Measurements from ENCODE around the gene DAB2.

Gene DAB2

DNA sequence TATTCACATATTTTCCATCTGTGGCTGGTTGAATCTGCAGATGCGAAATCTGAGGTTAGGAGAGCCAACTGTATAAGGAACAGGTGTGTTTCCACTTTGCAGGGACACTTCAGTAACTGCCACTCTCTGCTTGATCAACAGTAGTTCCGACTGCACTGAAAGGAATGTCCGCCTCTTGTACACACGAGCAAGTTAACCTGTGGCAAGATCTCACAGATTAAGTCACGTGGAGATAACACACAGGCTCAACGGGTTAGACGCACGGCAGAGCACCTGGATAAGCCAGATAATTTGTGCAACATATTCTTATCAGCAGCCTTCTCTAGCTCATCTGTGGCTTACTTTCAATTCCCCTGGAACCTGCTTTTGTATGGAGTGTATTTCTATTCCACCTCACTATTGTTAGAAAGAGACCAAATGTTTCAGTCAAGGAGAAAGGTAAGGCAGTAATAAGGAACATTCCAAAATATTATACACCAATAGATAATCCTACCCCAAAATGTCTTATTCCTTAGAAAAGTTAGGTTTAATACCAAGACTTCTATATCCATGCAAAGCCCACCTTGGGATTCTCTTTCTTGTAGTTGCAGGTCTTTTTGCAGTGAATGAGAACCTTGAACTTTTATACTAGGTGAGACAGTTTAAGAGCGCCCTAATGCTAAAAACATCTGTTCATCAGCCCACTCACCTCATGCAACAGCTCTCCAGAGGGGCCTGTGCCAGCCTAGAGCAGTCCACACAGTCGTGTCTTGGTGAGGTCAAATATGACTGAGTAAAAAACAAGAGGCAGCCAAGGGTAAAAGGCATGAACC is 54.0 kb downstream of the DAB2 start:
- H3K4me1 Mint-ChIP-seq = no peaks in the 10 kb centered on the region
- H3K4me3 Mint-ChIP-seq = no peak overlapping the region
- DNase-seq (ENCODE audit: low spot score in 2 of 2) = no peak
- no peak overlapping the region for H3K27ac Mint-ChIP-seq
- no peaks in the 10 kb centered on the region for H3K36me3 Mint-ChIP-seq
- peaks cover 1% of the 10 kb centered on the region for H3K27me3 Mint-ChIP-seq
- no peaks in the 10 kb centered on the region for H3K9me3 Mint-ChIP-seq
- ATAC-seq (ENCODE audit: low read depth) = no peak

DNA sequence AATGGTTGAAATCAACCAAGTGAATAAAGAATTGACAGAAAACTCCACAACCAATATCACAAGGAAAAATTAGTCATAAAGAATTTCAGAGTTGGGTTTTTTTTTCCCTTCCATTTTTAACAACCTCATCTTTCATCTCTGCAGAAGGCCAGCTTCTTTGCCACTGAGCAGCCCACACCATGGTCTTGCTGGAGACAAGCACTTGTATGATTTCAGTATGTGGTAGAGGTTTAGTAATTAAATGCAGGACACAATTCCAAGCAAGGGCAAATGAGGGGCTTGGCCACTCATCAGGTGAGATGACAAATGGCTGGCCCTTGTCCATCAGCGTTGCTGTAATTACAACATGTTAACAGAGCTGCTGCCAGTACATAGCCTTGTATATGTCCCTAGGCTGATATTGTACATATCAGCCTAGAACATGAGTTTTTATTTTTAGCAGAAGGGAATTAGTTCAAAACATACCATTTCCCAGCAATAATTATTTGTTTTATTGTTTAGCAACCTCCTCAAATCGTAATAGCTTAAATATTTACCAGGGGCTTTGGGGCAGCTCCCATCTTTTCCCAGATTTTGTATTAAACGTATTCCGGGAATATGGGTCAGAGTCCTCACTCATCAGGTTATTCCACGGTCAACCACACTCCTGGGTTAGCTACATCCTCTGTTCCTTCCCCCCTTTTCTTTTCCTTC is 55.5 kb downstream of the DAB2 start:
- H3K27me3 Mint-ChIP-seq = peaks cover 1% of the 10 kb centered on the region
- no peak overlapping the region for H3K27ac Mint-ChIP-seq
- ATAC-seq (ENCODE audit: low read depth) = no peak

DNA sequence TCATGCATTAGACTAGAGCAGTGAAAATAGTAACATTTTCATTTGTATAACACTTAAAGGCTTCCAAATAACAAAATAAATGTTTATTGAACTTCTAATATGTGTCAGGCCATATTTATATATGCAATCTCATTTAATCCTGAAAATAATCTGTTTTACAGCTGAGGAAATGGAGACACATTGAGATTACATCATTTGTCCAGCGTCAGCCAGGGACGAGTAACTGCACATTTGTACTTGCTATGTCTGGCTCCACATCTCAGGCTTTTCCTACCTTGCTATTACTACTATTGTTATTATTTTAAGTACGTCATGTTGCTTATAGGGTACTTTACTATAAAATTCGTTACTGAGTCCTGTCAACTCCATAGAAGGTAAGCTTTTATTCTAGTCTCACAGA is 56.7 kb downstream of the DAB2 start:
- H3K4me1 Mint-ChIP-seq = no peaks in the 10 kb centered on the region
- no peak overlapping the region for H3K4me3 Mint-ChIP-seq
- ATAC-seq (ENCODE audit: low read depth) = no peak
- no peak for DNase-seq (ENCODE audit: low spot score in 2 of 2)
- H3K27ac Mint-ChIP-seq = no peak overlapping the region
- H3K36me3 Mint-ChIP-seq = no peaks in the 10 kb centered on the region
- H3K27me3 Mint-ChIP-seq = peaks cover 1% of the 10 kb centered on the region
- H3K9me3 Mint-ChIP-seq = no peaks in the 10 kb centered on the region

More for the DNA sequence above, 55.5 kb downstream of the DAB2 start:
- H3K9me3 Mint-ChIP-seq = no peaks in the 10 kb centered on the region
- no peaks in the 10 kb centered on the region for H3K36me3 Mint-ChIP-seq
- H3K4me3 Mint-ChIP-seq = no peak overlapping the region
- DNase-seq (ENCODE audit: low spot score in 2 of 2) = no peak
- no peaks in the 10 kb centered on the region for H3K4me1 Mint-ChIP-seq

DNA sequence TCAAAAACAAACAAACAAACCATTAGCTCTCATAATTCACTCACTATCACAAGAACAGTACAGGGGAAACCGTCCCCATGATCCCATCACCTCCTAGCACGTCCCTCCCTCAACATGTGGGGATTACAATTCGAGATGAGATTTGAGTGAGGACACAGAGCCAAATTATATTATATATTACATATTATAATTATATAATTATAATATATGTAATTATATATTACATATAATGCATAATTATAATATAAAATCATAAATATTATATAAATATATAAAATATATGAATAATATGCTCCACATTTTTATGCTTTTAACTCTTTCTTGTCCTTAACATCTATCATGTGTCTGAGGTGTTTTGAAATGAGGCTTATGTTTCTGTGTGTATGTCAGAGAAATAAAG is 57.1 kb downstream of the DAB2 start:
- no peak for ATAC-seq (ENCODE audit: low read depth)
- H3K9me3 Mint-ChIP-seq = no peaks in the 10 kb centered on the region
- H3K4me1 Mint-ChIP-seq = no peaks in the 10 kb centered on the region
- H3K4me3 Mint-ChIP-seq = no peak overlapping the region
- peaks cover 1% of the 10 kb centered on the region for H3K27me3 Mint-ChIP-seq
- no peak for DNase-seq (ENCODE audit: low spot score in 2 of 2)
- no peak overlapping the region for H3K27ac Mint-ChIP-seq
- no peaks in the 10 kb centered on the region for H3K36me3 Mint-ChIP-seq

DNA sequence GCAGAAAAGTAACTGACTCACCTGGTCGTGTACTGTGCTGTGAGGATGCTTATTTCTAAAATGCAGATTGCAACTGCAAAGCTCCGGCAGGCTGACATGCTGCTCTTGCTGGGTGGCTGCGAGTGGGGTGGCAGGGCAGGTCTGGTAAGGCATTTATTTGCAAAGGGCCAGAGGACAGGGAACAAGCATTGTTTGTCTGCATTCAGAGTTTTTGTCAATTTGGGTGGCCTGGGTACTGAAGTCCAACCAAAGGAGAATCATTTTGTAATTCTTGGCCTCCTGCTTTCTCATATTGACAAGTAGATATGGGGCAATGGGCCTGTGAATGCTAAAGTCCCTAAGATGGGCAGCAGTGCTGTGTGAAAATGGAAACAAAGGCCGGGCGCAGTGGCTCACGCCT is 60.4 kb downstream of the DAB2 start, which contains the start of gene C9:
Gene C9, minus strand, starts transcription at position 129 of the 400 bp plus-strand sequence. Its CDS starts 31 bp downstream, at position 98.
- Mint-ChIP-seq H3K4me3 (no peak within 1 kb of the TSS), H3K27ac (no peak within 1 kb of the TSS), H3K27me3 (peaks cover 1% of the 10 kb centered on the region), H3K36me3 (no peaks in the 10 kb centered on the region), H3K9me3 (no peaks in the 10 kb centered on the region), H3K4me1 (peaks cover 3% of the 10 kb centered on the region)
- DNase-seq (ENCODE audit: low spot score in 2 of 2) (no peak), ATAC-seq (ENCODE audit: low read depth) (no peak)

DNA sequence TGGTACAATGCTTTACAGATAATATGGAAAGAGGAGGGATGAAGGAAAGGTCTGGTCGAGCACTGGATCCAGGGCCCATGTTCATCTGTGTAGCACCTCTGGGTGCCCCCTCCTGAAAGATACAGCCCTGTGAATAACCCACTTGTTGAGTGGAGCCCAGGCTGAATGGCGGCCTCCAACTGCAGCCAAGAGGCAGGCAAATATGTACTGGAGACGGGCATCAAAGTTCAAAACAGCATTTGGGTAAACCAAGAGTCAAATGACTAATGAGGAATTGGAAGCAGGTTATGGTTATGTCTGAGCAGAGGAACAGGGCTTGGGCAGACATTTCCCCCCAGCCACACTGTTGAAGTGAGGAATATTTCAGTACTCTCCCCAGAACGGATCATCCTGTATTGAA is 61.6 kb downstream of the DAB2 start:
- Mint-ChIP-seq H3K9me3 (no peaks in the 10 kb centered on the region), H3K4me3 (no peak overlapping the region), H3K4me1 (peaks cover 3% of the 10 kb centered on the region), H3K36me3 (no peaks in the 10 kb centered on the region), H3K27ac (no peak overlapping the region), H3K27me3 (peaks cover 1% of the 10 kb centered on the region)
- no peak for ATAC-seq (ENCODE audit: low read depth)
- no peak for DNase-seq (ENCODE audit: low spot score in 2 of 2)

DNA sequence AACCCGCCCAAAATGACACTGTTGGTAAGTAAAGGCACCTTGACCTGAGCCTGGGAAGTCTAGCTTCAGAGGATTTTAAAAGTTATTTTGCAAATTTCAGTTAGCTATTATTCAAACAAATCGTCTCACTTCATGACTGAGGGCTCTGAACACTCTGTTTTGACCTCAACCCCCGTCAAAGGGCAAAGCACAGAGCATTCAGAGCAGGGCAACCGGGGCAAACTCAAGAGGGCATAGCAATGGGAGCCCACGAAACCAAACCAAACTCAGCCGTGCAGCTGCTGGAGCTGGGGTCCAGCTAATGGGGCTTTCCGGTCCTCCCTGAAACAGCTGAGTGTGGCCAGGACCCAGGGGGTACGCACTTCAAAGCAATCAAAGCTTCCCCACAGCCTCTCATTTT is 62.1 kb downstream of the DAB2 start:
- Mint-ChIP-seq H3K36me3 (no peaks in the 10 kb centered on the region), H3K27ac (no peak overlapping the region), H3K27me3 (peaks cover 1% of the 10 kb centered on the region), H3K4me1 (peaks cover 3% of the 10 kb centered on the region), H3K4me3 (no peak overlapping the region), H3K9me3 (no peaks in the 10 kb centered on the region)
- DNase-seq (ENCODE audit: low spot score in 2 of 2) = no peak
- ATAC-seq (ENCODE audit: low read depth) = no peak

DNA sequence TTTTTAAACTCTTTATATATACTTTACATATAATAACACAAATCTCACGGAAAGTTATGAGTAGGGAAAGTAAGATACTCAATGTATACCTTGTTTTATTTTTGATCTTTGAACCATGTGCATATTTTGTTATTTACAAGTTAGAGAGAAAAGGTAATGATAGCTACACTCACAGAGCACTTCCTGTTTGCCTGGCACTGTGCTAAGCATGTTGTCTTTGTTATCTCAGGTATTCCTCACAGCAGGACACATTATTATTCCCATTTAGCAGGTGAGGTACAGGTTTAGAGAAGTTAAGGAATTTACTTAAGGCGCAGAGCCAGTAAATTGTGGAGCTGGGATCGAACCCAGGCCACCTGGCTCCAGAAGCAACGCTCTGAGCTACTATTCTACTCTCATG is 63.5 kb downstream of the DAB2 start:
- ATAC-seq (ENCODE audit: low read depth) = no peak
- Mint-ChIP-seq H3K27me3 (no peaks in the 10 kb centered on the region), H3K4me3 (no peak overlapping the region), H3K27ac (no peak overlapping the region), H3K36me3 (no peaks in the 10 kb centered on the region), H3K9me3 (no peaks in the 10 kb centered on the region), H3K4me1 (peaks cover 3% of the 10 kb centered on the region)
- no peak for DNase-seq (ENCODE audit: low spot score in 2 of 2)

DNA sequence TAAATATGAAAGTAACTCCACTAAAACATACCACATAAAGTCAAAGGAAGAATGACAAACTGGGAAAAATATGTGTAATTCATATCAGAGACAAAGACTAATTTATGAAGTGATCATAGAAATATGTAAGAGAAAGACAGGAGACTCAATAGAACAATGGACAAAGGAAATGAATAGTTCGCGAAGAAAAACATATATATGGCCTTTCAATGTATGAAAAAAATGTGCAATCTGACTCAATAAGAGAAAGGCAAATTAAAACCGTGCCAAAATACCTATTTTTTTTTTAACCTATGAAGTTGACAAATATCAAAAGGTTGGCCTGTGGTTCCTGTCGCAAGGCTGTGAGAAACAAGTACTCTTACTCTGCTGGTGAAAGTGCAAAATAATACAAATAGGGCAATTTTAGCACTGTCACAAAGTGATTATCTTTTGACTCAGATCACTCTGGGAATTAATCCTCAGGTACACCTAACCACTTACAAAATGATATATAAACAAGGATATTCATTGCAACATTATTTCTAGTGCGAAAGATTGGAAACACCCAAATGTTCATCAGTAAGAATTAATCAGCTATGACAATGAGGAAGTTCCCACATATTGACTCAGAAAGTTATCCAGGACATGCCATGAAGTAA is 64.2 kb downstream of the DAB2 start:
- no peak for ATAC-seq (ENCODE audit: low read depth)
- no peaks in the 10 kb centered on the region for H3K9me3 Mint-ChIP-seq
- H3K27me3 Mint-ChIP-seq = no peaks in the 10 kb centered on the region
- H3K36me3 Mint-ChIP-seq = no peaks in the 10 kb centered on the region
- no peak overlapping the region for H3K4me3 Mint-ChIP-seq
- H3K4me1 Mint-ChIP-seq = peaks cover 3% of the 10 kb centered on the region
- DNase-seq (ENCODE audit: low spot score in 2 of 2) = no peak
- no peak overlapping the region for H3K27ac Mint-ChIP-seq

DNA sequence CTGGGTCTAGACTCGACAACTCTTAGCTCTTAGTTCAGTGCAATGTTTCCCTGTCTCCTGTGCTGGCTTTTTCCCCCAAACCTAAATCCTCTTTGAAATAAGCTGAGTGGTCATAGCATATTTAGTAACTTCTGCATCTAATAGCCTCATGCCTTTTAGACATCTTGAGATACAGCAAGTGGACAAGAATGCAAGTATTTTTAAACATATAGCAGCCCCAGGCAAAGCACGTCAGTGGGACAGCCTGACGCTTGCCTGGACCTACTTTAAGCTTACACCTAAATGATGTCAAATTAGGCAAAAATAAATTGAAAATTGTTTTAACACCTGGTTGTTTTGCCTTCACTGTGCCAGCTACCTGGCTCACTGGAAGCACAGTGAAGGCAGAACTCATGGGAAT is 68.5 kb downstream of the DAB2 start:
- Mint-ChIP-seq H3K9me3 (peaks cover 8% of the 10 kb centered on the region), H3K4me1 (peaks cover 3% of the 10 kb centered on the region), H3K4me3 (no peak overlapping the region), H3K36me3 (no peaks in the 10 kb centered on the region), H3K27me3 (no peaks in the 10 kb centered on the region), H3K27ac (no peak overlapping the region)
- DNase-seq (ENCODE audit: low spot score in 2 of 2) = no peak
- ATAC-seq (ENCODE audit: low read depth) = no peak

DNA sequence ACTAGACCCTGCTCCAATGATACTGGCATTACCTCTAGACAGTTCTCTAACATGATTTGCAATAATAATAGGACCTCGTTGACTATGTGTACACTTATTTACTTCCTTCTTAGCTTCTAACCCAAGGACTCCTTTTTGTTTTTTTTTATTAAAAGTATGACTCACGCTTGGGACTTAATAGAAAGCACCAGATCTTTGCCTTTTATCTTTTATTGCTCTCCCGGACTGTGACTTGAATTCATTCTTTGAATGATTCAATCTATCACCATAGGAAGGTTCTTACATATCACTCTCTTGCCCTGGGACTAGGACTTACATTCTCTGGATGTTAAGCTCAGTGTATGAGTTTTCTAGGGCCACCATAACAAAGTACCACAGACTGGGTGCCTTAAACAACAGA is 69.5 kb downstream of the DAB2 start:
- H3K27ac Mint-ChIP-seq = no peak overlapping the region
- ATAC-seq (ENCODE audit: low read depth) (no peak), DNase-seq (ENCODE audit: low spot score in 2 of 2) (no peak)
- H3K4me1 Mint-ChIP-seq = peaks cover under 1% of the 10 kb centered on the region
- H3K36me3 Mint-ChIP-seq = no peaks in the 10 kb centered on the region
- H3K9me3 Mint-ChIP-seq = peaks cover 8% of the 10 kb centered on the region
- H3K27me3 Mint-ChIP-seq = no peaks in the 10 kb centered on the region
- H3K4me3 Mint-ChIP-seq = no peak overlapping the region

DNA sequence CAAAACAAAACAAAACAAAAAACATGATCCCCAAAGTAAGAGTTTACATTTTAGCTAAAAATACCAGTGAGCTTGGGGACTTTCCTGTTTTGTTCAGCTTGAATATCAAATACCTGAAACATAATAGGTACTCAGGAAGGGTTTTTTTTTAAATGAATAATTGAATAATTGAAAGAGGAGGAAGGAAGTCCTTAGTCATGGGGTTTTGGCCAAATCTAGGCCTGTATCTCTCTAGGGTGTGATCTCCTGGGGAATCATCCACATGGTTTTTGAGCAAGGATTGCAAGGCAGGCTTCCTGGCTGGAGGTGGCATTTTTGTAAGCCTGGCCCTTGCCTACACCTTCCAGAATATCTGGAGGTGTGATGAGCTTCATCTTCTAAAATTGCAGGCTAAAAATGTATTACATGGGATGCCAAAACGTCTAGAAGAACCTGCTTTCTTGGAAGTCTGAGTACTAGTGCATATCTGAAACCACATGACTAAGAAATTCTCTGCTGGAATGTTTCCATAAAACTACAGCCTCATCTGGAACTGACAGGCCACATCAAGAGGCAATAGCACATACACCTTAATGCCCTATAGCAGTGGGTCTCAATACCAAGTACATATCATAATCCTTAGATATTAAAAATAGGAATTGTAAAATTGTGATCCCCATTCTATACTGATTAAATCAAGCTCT is 70.9 kb downstream of the DAB2 start:
- Mint-ChIP-seq H3K4me3 (no peak overlapping the region), H3K27ac (no peak overlapping the region), H3K36me3 (no peaks in the 10 kb centered on the region), H3K4me1 (no peaks in the 10 kb centered on the region), H3K9me3 (peaks cover 17% of the 10 kb centered on the region), H3K27me3 (no peaks in the 10 kb centered on the region)
- DNase-seq (ENCODE audit: low spot score in 2 of 2) (no peak), ATAC-seq (ENCODE audit: low read depth) (no peak)

DNA sequence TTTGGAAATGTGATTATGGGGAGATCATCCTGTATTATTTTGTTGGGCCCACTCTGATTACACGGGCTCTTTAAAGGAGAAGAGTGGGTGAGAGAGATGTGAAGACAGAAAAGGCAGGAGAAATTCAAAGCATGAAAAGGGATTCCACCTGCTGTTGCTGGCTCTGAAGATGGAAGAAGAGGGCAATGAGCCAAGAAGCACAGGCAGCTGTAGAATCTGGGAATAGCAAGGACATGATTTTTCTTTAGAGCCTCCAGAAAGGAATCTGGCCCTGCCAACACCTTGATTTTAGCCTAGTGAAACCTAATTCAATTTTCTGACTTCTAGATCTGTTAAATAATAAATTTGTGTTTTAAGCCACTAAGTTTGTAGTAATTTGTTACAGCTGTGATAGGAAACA is 71.8 kb downstream of the DAB2 start:
- H3K36me3 Mint-ChIP-seq = no peaks in the 10 kb centered on the region
- H3K27me3 Mint-ChIP-seq = no peaks in the 10 kb centered on the region
- ATAC-seq (ENCODE audit: low read depth) (no peak), DNase-seq (ENCODE audit: low spot score in 2 of 2) (no peak)
- H3K9me3 Mint-ChIP-seq = peaks cover 17% of the 10 kb centered on the region
- no peak overlapping the region for H3K27ac Mint-ChIP-seq
- H3K4me3 Mint-ChIP-seq = no peak overlapping the region
- no peaks in the 10 kb centered on the region for H3K4me1 Mint-ChIP-seq

DNA sequence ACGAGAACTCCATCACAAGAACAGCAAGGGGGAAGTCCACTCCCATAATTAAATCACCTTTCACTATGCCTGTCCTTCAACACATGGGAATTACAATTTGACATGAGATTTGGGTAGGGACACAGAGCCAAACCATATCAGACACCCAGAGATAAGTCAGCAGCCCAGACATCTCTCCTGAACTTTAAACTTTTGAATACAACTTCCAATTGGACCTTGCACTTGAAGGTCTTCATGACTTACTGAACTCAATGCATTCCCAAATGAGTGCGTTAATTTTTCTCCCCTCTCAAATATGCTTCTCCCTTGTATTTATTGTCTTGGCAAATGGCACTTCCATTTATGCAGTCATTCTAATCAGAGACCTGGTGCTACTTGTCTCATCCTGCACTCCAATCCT is 72.6 kb downstream of the DAB2 start:
- ATAC-seq (ENCODE audit: low read depth) = no peak
- H3K36me3 Mint-ChIP-seq = no peaks in the 10 kb centered on the region

More for the DNA sequence above, 72.6 kb downstream of the DAB2 start:
- Mint-ChIP-seq H3K4me1 (no peaks in the 10 kb centered on the region), H3K4me3 (no peak overlapping the region), H3K9me3 (peaks cover 17% of the 10 kb centered on the region), H3K27ac (no peak overlapping the region), H3K27me3 (no peaks in the 10 kb centered on the region)
- DNase-seq (ENCODE audit: low spot score in 2 of 2) = no peak
